ENCODE results near the gene UTS2.

Gene UTS2

DNA sequence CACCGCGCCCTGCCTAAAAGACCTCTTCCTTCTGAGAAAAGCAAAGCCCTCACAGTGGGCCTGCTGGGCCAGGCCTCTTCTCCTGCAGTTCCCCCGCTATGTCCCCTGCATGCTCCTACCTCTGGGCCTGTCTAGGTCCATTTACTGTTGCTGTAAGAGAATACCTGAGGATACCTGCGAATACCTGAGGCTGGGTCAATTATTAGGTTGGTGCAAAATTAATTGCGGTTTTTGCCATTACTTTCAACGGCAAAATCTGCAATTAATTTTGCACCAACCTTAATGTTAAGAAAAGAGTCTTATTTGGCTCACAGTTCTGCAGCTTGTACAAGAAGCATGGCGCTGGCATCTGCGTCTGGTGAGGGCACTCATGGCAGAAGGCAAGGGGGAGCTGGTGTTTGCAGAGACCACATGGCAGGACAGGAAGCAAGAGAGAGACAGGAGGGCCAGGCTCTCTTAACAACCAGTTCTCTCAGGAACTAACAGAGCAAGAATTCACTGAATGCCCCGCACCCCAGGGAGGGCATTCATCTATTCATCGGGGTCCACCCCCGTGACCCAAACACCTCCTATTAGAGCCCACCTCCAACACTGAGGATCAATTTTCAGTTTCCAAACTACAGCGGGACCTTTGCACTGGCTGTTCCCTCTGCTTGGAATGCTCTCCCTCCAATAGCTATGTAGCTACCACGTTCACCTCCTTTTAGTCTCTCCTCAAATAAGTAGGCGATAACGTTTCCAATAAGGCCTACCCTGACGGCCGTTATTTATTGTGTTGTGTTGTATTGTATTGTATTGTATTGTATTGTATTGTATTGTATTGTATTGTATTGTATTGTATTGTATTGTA is 9.6 kb upstream of the UTS2 start:
- DNase-seq, result no peak

DNA sequence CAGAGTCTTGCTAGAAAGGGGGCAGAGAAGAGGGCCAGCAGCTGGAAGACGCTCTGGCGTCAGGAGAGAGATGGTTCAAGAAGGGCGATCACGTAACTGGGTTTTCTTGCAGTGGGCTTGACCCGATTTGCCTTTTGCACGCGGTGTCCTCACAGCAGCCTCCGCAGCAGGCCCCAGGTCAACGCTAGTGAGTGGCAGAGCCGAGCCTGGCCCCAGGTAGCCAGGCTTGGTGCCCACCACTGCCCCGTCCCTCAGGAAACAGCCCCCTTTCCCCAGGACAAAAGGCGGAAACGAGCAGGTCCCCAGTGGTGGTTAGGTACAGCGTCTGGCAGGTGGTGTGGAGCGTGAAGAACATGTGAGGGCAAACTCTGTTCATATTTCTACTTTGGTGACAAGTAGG is 8.6 kb upstream of the UTS2 start:
- no peak for DNase-seq

DNA sequence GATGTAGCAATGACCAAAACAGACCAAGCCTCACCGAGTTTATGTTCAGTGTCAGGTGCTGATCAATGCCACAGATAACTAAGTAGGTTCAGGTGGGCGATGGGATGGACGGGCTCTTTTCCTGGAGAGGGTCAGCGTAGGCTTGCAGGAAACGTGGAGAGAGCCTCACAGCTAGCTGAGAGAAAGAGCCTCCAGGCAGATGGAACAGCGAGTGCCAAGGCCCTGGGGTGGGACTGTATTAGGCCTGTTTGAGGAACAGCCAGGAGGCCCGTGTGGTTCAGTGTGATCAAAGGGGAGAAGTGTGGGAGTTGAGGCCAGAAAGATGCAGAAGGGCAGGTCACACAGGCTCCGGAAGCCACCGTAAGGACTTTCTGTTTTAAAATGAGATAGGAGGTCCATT is 7.3 kb upstream of the UTS2 start:
- DNase-seq, result no peak

- DNase-seq, result no peak
Observed at GRCh38 chr1:7859406-7859805, 6.5 kb upstream of the UTS2 start.

DNA sequence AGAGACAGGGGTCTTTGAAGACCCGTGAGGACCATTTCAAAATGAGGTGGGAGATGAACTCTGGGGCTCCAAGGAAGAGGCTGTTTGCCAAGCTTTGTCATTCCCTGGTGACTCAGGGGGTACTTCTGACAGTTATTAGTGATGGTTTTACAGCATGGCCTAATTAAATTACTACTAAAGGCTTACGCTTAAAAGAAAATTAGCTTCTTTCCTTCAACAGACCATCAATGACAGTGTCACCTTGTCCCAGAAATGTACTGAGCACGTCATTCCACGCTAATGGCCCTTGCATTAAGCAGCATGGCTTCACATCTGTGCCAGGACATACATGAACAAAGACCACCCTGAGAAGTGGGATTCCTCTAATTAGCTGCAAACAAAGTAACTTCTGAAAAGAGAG is 5.1 kb upstream of the UTS2 start:
- DNase-seq, result no peak

DNA sequence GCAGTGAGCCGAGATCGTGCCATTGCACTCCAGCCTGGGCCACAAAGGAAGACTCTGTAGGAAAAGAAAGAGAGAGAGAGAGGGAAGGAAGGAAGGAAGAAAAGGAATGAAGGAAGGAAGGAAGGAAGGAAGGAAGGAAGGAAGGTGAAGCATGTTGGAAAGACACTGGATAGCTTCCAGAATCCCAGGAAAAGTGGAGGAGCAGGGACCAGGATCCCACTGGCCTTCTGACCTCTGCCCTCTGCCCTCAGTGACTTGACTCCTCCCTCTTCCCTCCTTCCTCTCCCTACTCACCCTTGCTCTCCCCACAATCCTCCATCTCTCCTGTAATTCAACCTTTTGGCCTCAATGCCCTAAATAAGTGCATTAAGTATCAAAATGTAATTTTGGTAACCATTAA is 4.1 kb upstream of the UTS2 start:
- DNase-seq, result no peak

GRCh38 chr1:7856345-7856744 is 3.5 kb upstream of the UTS2 start:
- DNase-seq, result no peak

DNA sequence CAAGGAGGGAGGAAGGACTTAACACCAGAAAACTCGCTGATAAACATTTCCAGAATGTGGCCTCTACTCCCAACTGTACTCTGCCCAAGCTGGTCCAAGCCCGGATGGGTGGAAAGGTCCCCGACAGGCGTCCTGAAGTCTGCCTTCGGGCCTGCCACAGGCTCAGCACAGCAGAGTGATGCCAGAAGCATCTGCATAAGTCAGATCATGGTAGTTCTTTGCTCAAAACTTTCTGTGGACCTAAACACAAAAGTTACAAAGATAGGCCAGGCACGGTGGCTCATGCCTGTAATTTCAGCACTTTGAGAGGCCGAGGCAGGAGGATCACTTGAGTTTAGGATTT is 790 bp upstream of the UTS2 start:
- DNase-seq, result no peak

DNA sequence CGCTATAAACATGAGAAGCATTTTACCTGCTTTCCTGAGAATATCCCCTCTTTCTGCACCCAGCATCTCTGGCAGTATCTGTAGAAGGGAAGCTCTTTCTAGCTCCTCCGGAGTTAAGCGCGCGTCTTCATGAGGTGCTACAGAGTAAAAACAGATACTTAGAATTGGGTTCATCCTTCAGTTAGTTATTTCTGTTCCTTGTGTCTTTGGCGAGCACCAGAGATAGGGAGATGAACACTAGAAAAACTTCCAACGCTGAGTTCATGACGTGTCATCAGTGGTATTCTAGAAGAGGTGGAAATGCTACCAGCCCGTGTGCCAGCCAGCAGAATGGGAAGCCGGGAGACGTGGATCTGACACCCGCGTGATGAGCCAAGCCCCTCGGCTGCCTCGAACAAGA is 2.1 kb downstream of the UTS2 start:
- no peak for DNase-seq

DNA sequence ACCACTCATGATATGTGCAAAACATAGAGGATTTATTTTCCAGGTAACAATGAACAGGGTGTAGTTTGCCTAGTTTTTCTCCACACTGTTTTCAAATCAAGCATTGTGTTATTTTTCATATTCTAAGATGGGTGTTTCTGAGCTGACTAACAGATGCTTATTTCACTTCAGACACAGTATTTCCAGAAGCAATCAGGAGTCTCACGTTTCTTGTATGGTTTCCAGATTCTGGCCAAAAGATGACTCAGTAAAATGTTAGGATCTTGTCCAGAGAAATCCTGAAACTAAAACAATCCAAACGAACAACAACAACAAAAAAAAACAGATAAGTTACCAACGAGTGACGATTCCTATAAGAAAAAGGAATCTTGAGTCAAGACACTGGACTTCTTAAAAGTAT is 5.3 kb downstream of the UTS2 start:
- no peak for DNase-seq

GRCh38 chr1:7846656-7847055 is 6.2 kb downstream of the UTS2 start:
- DNase-seq, result no peak

DNA sequence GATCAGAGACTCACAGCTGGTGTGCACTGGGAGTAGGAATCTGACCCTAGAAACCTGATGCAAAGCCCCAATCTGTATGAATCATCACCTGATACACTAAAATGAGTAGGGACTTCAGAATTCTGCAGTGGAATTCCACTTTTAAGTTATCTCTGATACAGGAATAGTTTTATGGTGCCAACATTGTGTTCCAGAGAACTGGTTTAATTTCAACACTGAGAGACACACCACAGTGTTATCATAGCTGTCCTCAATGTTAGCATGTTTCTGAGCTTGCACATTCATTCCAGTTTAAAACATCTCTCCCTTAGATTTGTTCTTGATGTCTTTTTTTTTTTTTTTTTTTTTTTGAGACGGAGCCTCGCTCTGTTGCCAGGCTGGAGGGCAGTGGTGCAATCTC is 7.1 kb downstream of the UTS2 start:
- no peak for DNase-seq

DNA sequence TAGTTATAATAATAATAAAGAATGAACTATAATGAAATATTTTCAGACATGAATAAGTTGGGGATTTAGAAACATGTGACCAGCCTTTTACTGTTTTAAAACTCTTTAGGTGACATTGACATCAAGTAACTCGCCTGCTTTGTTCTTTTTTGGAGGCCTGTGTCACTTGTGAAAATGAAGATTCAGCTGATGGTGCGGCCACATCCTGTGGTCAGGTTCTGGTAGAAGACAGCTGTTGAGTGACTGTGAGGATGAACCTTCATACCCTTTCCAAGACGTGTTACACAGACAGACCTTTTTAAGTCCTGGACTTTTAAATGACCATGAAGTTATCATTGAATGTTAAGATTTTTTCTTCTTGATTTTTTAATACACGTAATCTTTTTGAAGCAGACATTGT is 10.3 kb downstream of the UTS2 start:
- DNase-seq, result no peak

DNA sequence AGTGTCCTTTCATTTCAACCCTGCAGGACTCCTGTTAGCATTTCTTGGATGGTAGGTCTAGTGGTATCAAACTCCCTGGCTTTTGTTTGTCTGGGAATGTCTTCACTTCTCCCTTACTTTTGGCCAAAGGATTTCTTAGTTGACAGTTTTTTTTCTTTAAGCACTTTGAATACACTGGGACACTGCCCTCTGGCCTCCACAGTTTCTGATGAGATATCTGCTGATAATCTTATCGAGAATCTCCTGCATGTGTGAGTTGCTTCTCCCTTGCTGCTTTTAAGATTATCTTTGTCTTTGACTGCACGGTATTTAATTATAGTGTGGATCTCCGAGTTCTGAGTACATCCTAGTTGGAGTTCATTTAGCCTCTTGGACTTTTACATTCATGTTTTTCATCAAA is 13.3 kb downstream of the UTS2 start:
- no peak for DNase-seq

DNA sequence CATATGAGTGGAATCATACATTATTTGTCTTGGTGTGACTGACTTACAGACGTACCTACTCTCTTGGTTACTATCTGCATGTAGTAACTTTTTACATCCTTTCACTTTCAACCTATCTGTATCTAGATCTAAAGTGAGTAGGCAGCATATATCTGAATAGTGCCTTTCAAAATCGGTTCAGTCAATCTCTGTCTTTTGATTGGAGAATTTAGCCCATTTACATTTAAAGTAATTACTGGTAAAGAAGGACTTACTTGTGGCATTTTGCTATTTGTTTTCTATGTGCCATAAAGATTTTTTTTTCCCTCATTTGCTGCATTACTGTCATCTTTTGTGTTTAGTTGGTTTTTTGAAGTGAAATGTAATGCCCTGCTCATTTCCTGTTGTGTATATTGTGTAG is 14.2 kb downstream of the UTS2 start:
- no peak for DNase-seq

DNA sequence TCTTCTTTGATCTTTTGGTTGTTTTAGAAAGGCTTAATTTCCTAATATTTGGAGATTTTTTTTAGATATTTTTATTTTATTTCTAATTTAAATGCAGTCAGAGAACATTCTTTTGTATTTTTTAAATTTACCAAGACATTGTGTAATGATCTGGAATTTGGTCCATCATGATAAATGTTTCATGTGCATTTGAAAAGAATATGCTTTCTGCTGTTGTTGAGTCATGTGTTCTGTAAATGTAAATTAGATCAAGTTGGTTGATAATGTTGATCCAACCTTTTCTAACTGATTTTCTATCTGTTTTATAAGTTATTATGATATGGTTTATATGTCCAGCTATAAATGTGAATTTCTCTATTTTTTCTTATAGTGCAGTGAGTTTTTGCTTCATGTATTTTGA is 19.8 kb downstream of the UTS2 start:
- DNase-seq, result no peak

- no peak for DNase-seq
Observed at GRCh38 chr1:7831458-7831857, 21.4 kb downstream of the UTS2 start.

DNA sequence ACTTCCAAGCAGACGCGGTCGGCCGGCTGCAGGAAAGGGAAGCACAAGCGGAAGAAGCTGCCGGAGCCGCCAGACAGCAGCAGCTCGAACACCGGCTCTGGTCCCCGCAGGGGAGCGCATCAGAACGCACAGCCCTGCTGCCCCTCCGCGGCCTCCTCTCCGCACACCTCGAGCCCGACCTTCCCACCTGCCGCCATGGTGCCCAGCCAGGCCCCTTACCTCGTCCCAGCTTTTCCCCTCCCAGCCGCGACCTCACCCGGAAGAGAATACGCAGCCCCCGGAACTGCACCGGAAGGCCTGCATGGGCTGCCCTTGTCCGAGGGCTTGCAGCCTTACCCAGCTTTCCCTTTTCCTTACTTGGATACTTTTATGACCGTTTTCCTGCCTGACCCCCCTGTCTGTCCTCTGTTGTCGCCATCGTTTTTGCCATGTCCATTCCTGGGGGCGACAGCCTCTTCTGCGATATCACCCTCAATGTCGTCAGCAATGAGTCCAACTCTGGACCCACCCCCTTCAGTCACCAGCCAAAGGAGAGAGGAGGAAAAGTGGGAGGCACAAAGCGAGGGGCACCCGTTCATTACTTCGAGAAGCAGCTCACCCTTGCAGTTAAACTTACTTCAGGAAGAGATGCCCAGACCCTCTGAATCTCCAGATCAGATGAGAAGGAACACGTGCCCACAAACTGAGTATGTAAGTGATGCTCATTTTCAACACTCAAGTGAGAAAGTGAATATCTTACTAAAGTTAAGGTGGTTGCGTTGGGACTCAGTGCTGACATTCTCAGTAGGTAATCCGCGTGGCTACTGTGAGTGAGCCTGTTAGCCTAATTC is 25.5 kb downstream of the UTS2 start:
- no peak for DNase-seq

DNA sequence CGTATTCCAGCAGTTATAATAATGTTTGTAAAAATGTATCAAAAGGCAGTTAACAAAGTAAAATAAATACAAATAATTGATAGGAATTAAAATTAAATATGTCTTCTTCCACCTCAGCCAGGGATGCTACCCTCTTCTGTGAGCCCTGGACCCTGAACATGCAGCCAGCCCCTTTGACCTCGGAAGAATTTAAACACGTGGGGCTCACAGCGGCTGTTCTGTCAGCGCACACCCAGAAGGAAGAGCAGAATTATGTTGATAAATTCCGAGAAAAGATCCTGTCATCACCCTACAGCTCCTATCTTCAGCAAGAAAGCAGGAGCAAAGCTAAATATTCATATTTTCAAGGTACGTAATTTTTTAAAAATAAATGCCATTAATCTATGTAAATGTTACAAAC is 26.5 kb downstream of the UTS2 start:
- no peak for DNase-seq

DNA sequence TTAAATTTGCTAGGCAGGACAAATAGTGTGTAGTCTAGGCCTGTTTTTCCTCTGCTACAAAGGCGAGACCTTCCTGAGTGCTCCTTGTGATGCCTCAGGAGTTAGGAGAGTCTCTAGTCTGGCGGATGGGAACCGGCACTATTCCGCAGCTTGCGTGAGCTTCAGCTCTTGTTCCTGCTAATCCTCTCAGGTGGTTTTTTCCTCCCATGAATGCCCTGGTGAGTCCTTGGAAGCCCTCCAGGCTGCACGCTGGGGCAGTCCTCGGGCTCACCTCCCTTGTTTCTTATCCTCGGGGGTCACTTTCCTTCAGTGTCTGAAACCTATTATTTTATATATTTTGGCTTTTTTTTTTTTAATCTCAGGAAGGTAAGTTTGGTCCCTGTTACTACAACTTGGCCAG is 28.2 kb downstream of the UTS2 start:
- DNase-seq, result no peak

DNA sequence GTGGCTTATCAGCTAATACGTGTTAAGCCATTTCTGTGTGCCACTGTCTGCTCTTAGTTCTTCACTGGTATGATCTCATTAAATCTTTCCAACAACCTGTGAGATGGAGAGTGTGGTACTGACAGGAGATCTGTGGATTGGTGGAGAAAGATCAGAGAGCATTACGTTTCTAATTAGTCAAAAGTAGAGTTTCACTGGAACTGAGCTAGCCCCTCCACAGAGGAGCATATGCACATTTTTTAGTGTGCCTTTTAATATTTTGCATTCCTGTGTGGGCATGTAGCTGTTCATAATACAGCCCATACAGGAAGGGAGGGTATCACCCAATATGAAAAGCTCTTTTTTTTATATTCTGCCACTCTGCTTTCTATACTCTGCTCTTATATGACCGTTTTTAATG is 31.6 kb downstream of the UTS2 start:
- DNase-seq, result no peak

GRCh38 chr1:7813677-7814373 is 39.0 kb downstream of the UTS2 start:
- no peak for DNase-seq

DNA sequence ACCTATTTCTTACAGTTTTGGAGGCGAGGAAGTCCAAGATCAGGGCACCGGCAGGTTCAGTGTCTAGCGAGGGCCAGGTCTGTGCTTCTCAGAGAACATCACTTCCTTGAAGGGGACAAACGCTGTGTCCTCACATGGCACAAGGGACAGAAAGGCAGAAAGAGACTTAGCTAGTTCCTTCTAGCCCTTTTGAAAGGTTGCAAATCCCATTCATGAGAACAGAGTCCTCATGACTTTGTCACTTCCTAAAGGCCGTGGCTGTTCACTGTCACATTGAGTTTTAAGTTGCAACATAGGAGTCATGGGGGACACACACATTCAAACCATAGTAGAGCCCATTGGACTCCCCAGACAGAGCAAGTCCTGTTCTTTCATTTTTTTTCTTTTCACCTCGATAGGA is 41.4 kb downstream of the UTS2 start:
- DNase-seq, result no peak

- no peak for DNase-seq
Observed at GRCh38 chr1:7810395-7810794, 42.5 kb downstream of the UTS2 start.

Data from DMS 273 treated with DMSO at 0.1 percent for 48 hours (cell line).